ENCODE measurements around the gene GNB1L.

Gene GNB1L

DNA sequence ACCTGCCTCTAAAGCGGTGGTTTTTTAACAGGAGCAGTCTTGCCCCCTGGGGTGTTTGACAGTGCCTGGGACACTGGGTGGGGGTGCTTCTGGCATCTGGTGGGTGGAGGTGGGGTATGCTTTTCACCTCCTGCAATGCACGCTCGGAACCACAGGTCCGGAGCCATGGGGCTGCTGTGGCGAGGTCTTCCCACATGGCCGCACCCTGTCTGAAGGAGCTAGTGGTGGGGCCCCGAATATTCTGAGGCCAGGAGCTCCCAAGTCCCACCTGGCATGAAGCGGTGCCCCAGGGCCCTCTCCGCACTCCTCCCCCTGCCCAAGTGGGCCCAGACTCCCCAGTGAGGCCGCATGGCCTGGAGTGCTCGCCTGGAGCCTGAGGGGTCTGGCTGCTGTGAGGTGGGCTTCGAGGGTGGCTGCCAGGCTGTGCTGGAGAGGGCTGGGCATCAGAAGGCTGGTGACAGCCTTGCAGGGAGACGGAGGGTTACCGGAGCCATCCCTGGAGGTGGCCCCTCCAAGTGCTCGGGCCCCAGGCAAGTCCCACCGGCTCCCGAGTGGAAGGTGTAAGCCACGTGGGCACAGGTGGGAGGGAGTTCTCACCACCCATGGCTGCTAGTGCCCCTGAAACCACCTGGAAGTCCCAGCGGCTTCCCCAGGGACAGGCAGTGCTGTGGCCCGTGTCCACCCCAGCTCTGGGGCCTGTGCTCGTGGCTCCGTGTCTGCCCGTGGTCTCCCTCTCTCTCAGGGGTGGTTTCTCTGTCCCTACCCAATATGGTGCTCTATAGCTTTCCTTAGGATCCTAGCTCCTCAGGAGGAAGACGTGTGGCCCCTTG lies 79.0 kb downstream of the GNB1L start:
- DNase-seq (ENCODE audit: low spot score): no peak

DNA sequence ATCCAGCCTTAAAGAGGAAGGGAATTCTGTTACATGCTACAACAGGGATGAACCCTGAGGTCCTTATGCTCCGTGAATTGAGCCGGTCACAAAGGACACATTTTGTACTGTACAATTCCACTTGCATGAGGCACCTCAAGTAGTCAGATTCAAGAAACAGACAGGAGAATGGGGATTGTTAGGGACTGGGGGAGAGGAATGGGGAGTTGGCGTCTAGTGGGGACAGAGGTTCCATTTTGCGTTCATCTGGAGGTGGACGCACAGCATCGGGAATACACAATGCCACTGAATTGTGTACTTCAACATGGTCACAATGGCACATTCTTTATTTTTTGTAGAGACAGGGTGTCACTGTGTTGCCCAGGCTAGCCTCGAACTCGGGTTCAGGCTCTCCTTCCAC lies 80.0 kb downstream of the GNB1L start:
- no peak for DNase-seq (ENCODE audit: low spot score)

DNA sequence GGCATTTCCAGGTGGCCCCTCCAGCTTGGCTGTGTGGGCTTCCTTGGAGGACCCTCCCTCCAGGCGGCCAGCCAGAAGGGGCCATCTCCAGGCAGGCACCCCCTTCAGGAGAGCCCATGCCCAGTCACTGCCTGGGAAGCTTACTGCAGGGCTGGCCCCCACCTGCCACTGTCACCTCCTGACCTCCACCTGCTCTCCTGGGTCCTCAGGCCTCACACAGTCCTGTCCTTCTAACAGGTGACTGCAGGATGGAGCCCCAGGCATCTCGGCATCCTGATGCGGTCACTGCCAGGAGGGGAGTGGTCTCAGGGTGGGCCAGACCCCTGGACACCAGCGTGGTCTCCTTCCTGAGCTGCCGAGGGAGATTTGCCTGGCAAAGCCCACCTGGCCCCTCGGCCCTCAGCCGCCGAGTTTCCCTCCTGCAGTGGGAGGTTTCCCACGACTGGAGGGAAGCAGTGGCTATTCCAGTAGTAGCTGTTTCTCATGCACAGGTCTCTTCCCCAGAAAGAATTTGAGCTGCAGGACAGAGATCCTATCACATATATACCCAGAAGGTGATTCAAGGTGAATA lies 81.1 kb downstream of the GNB1L start:
- DNase-seq (ENCODE audit: low spot score): no peak

DNA sequence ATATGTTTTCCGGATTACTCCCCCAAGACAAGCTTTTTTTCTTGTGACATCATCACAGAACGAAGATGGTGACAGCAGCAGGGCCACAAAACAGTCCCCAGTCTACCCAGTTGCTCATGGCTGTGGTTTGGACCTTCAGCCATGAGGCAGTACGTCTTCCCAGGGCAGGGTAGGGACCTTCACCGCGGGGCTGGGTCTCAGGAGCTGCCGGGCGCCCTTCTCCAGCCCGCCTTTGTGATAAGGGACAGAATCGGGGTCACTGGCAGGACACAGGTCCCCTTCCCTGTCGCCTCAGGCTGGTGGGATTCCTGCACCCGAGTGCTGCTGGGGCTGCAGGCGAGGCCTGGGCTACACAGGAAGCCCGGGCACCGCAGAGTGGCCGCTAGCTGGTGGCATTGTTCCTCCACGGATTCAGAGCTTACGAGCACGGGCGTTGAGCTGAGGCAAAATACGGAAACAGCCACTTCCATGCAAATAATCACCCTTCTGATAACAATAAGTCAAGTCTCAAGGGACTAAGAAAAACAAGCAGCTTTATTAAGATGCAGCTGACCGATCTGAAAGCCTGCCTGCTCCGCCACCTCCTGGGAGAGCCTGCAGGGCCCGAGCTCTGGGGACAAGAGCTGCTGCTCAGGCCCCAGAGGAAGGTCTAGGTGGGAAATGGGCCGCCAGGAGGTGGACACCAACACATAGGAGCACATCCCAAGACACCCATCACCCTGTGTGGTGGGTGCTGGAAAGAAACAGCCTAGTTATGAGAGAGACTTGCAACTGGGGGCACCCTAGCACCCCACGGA lies 81.8 kb downstream of the GNB1L start:
- DNase-seq (ENCODE audit: low spot score): peak; percentile 27

DNA sequence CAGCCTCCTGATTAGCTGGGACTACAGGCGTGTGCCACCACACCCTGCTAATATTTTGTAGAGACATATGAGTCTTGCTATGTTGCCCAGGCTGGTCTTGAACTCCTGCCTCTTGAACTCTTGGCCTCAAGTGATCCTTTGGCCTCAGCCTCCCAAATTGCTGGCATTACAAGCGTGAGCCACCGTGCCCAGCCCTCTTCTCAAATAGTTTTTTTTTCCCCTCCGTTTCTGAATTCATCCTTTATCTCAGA lies 82.3 kb downstream of the GNB1L start:
- no peak for DNase-seq (ENCODE audit: low spot score)

DNA sequence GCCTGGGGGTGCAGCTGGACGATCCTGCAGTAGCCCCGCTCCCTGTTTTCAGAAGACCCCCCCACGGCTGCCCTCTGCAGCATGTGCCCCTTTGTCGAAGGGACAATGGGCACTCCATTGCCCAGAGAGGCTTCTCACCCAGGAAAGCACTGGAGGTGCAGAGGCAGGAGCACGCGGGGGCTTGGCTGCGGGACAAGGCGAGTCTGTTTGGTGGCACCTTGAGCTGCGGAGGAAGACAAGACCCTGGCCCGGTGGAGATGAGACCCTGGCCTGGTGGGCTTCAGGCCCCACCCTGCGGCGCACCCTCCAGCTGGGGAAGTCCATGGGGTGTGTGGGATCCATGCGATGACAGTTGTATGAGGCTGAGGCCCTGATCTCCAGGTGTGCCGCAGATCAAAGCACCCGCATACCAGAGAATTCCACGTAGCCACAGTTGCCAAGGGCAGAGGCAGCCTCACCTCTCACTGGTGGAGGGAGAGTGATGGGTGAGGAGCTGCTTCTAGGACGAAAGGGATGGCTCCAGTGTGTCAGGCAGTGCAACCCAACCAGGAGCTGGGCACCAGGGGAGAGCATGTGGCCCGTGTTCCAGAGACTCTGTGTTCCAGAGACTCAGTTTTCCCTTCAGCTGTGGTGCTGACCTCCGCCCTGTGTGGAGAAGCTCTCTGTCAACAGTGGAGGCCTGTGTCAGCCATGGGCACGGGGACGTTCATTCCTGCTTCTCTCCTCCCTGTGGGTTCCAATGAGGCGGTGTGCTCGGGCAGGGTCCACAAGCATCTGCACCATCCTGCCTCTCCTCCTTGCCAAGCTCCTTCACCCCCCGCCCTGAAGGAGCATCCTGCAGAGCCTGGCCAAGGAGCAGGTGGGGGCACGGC lies 84.1 kb downstream of the GNB1L start:
- DNase-seq (ENCODE audit: low spot score): no peak

DNA sequence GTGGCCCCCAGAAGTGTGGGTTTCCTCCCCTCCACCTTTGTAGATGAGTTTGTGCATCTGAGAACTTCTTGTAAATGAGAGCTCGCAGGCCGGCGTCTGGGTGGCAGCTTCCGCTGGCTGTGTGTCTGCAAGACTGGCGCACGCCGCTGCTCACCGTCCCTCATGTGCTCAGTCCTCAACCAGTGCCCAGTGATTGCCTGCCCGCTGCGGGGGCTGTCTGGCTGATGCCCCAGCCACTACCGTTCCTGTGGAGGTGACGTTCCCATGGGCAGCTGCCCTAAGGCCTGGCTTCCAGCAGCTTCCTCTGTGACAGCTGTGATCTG lies 85.3 kb downstream of the GNB1L start:
- no peak for DNase-seq (ENCODE audit: low spot score)

DNA sequence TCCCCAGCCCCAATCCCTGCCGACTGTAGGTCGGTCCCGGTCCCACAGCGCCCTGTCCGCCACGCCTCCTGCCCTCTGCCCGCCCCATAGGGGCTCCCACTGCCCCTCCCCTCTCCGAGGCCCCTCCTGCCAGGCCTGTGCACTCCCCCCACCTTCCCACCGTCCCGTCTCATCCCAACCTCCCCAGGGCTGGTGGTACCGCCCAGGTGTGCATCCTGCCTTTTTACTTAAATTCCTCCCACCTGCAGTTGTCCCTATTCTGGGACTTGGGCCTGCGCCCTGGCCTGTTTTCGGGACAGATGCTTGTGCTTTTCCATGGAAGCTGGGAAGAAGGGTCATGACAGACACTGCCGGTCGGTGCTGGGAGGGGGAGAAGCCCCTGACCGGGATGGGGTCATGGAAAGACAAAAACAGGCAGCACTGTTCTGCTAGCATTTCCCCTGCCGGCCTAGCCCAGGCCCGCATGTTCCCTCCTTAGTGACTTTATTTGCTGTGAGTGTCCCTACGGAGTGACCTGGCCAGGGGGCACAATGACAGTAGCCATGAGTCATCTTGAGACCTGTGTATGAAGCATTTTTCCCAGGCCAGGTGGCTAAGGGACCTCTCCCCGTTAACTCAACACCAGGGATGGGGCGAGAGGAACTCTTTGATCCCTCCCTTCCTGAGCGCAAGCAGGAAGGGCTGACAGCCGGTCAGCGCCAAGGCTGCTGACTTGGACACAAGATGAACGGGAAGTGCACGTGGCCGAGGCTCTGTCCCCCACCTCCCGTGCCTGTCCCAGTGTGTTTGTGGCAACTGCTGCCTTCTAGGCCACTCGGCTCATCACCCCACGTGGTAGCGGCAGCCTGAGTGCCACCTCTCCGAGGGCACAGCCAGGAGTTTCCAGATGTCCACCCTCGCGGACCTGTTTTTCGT lies 87.0 kb downstream of the GNB1L start:
- peak; percentile 33 for DNase-seq (ENCODE audit: low spot score)

DNA sequence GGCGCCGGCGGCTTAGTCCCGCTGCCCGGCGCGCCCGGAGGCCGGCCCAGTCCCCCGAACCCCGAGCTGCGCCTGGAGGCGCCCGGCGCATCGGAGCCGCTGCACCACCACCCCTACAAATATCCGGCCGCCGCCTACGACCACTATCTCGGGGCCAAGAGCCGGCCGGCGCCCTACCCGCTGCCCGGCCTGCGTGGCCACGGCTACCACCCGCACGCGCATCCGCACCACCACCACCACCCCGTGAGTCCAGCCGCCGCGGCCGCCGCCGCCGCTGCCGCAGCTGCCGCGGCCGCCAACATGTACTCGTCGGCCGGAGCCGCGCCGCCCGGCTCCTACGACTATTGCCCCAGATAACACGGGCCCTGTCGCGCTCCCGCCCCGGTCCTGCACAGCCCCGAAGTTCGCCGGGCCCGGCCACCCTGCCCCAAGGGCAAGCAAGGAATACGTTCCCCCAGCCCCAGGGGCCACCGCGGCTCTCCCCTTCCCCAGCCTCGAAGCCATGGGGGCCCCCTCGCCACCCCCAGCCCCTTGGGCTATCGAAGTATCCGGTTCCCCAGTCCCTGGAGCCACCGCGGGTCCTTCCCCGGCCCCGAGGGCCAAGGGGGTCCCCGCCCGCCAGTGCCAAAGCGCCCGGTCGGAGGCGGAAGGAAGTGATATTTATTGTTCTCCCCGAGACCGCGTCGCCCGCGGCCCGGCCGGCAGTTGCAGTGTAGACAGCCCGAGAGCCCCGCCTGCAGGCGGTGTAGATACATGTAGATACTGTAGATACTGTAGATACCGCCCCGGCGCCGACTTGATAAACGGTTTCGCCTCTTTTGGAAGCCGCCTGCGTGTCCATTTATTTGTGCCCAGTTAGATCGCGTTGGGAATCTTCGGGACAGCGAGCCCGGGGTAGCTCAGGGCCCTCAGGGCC lies 87.9 kb downstream of the GNB1L start:
- DNase-seq (ENCODE audit: low spot score): peak; percentile 69

DNA sequence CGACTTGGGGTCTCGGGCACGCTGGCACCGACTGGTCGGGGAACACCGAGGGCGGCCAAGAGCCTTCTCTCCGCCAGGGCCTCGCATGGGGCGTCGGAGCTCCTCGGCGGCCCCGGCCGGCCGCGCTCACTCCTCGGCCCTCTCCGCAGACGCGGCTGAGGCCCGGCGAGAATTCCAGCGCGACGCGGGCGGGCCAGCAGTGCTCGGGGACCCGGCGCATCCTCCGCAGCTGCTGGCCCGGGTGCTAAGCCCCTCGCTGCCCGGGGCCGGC lies 88.5 kb downstream of the GNB1L start:
- DNase-seq (ENCODE audit: low spot score): no peak

DNA sequence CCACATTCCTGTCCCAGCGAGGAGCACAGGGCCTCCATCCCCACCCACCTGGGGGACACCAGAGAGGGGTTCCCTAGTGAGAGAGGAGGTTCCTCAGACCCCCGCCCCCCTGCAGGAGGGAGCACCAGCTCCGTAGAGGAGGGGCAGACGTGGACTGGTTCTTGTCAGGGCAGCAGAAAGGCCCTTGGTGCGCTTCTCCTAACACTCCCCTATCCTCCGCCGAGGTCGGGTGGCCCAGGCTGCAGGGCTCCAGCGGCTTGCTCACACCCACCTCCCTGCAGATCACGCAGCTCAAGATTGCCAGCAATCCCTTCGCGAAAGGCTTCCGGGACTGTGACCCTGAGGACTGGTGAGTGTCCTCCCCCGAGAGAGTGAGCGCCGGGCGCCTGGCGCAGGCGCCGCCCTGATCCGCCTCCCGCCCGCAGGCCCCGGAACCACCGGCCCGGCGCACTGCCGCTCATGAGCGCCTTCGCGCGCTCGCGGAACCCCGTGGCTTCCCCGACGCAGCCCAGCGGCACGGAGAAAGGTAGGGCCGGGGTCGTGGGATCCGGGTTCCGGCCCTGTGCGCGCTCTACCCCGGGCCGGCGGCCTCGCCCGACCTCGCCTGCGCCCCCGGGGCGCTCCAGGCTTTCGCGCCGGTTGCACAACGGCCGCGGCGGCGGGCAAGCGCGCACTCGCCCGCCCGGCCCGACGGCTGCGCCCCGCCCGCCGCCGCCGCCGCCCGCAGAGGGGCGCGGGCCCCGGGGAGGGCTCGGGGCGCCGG lies 89.0 kb downstream of the GNB1L start:
- DNase-seq (ENCODE audit: low spot score): no peak

DNA sequence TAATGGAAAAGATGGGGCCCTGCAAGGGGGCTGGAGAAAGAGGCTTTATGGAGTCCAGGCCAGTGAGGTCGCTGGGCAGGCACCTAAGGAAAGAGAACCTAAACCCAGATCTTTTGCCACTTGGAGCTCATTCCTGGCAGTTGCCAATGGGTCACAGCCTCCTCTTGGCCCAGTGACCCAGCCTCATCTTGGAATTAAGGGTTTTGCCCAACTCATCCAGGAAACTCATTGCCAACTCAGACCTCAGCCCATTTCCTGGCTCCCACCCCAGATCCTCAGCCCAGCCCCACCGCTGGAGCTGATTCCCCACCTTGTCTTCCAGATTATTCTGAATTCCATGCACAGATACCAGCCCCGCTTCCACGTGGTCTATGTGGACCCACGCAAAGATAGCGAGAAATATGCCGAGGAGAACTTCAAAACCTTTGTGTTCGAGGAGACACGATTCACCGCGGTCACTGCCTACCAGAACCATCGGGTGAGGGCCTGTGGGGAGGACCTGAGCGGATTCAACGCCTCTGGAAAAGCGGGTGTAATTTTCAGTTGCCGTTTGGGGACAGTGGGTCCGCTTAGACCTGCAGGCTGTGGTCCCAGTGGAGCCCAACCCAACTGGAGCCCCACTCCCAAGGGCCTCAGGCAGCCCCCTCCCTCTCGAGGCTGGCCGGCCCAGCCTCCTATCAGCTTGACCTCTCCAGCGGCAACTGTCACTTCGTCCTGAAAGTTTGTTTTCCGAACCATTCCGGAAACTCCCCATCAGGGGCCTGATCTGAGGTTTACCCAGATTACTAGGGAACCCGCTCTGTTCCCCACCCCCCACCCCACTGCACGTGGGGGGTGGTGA lies 89.8 kb downstream of the GNB1L start:
- no peak for DNase-seq (ENCODE audit: low spot score)

DNA sequence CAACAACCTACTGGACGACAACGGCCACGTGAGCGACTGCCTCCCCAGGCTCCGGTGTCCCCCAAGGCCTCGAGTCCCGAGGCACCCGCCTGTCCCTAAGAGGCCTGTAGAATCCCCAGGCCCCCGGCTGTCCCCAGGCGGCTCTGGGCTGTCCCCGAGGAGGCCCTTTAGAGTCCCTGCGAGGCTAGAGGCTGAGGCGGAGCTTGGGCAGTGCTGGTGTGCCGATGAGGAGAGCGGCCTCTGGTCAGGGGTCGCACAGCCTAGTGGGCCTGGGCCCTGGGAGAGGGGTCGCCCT lies 90.4 kb downstream of the GNB1L start:
- no peak for DNase-seq (ENCODE audit: low spot score)

DNA sequence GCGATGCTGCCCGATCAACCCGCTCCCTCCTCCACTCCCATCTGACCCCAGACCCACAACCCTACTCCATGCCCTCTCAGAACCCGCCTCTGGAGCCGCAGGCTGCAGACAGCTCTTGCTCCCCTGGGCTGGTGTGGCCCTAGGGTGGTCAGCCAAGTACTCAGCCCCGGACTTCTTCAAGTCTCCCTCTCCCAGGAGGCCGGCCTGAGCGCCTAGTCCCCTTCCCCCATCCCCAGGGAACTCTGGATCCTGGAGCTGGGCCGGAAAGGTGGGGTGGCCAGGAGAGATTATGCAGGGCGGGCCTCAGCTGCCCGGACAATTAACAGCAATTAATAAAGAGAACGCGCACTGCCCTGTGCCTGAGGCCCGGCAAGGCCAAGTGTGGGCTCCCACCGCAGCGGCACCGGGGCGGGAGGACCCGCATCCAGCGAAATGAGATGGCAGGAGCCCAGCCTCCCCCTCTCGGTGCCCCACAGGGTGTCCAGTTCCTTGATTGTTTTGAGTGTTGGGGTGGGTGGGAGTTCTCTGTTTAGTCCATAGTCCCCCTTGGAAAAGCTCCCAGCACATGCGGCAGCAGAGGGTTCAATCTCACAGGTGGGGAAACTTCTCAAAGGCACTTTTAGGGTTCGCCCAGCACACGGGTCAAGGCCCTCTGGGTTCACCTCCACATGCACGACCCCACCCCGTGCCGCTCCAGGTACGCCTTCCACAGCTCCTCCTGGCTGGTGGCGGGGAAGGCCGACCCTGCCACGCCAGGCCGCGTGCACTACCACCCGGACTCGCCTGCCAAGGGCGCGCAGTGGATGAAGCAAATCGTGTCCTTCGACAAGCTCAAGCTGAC lies 91.0 kb downstream of the GNB1L start:
- no peak for DNase-seq (ENCODE audit: low spot score)

DNA sequence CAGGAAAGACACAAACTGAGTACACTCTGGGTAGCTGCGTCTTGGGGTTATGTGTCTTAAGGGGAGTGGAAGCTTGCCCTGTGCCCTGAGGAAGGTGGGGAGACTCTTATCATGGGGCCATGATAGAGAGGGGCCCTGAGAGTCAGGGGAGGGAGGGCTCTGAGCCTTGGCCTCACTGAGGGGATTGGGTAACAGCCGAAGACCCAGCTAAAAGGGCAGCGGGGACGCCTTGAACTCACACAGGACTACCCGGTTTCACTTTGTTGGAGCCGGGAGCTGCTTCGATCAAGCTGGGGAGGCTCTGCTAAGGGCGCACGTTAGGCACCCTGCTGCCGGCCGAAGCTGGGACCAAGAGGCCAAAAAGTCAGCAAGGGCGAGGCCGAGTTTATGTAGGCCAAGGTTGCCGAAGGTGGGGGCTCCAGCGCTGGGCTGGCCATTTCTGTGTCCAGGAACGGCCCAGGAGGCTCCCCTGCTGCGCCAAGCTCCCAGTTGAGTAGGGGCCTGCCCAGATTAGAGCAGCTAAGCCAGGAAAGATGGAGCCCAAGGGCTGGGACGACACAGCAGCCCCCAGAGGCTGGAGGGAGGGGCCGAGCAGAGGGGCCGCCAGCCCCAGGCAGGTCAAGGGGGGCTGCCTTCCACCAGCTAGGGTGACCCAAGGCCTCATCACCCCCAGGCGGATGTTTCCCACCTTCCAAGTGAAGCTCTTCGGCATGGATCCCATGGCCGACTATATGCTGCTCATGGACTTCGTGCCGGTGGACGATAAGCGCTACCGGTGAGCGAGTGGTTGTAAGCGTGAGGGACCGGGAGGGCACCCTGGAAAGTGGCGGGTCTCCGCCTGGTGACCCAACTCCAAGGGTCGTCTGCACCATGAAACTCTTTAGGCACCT lies 91.9 kb downstream of the GNB1L start:
- DNase-seq (ENCODE audit: low spot score): no peak

DNA sequence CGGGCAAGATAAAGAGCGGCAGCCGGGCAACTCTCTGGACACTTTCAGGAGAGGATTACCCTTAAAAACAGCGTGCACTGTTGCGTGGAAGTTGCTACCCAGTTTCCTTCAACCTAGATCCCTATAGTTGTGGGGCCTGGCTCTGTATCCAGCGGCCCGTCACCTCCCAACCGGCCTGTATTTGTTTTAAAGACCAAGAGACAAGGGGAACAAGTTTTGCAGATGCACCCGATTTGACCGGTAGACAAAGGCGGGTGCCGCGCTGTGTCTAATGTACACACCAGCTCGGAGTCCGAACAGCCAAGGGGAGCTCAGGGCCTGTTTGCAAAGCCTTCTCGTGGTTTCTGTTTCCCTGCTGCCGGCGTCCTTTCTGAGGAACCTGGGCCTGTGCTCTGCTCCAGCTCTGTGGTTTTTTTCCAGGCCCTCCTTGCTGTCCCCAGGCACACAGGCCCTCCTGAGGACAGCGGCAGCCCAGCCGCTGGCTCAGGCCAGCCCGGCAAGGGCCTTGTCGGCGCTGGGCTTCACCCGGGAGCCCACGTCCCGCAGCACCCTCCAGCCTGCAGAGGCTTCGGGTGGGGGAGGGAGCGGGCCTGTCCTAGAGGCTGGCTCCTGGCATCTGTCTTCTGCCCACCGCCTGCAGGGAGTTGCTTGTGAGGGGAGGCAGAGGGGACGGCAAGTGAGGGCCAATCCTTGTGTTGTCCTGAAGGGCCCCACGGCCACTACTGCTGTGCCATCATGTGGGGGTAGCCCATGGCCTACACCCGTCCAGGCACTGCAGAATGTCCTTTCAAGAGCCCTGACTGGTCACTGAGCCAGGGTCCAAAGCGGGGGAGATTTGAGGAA lies 92.7 kb downstream of the GNB1L start:
- DNase-seq (ENCODE audit: low spot score): no peak
